HPDE6-E6E7 (cell line): Measurements from ENCODE around the gene NALF2.

Experiments used
- DNase-seq: peaks from one replicate; pipeline ENCODE4 v3.0.0; 2011; ENCODE audit warnings: missing footprints; ENCODE audit errors: extremely low spot score

NALF2 gene

DNA sequence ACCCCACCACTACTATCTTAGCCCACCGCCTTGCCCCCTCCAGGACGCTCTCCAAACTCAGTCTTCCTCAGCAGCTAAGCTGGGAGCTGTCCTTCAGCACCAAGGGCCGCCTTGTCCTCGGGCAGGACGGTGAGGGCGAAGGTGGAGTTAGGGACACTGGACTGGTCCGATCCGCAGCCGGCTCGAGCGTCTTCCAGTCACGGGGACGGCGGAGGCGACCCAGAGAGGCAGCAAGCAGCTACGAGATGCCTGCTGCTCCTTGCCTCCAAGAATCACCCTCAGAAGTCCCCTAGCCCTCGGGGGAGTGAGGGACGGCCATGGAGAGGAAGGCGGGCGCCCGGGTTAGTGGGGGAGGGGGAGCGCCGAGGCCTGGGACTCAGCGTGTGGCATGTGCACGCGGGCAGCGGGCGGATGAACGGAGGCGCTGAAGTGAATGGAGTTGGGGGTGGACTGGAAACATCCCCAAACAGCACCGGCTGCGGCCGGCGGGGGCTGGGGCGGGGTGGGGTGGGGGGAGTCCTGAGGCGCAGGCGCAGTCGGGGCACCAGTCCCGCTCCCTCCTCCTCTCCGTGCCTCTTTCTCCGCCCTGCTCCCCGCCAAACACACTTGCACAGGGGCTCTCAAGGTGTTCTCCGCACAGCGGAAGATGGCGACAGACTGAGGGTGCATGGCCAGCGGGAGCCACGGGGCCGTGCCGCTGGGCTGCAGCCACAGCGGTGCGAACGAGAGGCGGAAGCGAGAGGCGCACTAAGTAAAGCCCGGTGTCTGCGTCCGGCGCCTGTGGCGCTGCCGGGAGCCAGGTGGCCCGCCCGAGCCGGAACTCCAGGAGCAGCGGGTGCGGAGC lies at the start of gene NALF2:
Gene NALF2, plus strand, starts transcription at position 545 of the 844 bp plus-strand sequence. CDS start 957 bp downstream, outside the sequence.
- DNase-seq = no peak

GRCh38 chrX:69457756-69458155 lies 46.4 kb upstream of the NALF2 start:
- no peak for DNase-seq

DNA sequence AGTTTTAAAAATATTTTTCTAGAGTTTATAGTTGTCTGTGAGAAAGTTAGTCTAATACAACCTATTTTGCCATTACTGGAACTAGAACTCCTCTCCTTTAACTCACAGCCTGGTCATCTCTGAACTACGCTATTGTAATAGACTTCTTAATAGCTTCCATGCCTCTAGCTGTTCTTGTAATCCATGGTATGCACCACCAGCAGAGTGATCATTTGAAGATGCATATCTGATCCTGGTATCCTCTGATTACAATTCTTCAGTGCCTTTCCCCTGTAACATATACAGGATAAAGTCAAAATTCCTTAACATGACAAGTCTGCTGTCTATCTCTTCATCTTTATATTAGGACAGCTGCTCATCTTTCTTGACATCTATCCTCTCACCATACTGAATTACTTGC lies 37.6 kb upstream of the NALF2 start:
- DNase-seq = no peak

DNA sequence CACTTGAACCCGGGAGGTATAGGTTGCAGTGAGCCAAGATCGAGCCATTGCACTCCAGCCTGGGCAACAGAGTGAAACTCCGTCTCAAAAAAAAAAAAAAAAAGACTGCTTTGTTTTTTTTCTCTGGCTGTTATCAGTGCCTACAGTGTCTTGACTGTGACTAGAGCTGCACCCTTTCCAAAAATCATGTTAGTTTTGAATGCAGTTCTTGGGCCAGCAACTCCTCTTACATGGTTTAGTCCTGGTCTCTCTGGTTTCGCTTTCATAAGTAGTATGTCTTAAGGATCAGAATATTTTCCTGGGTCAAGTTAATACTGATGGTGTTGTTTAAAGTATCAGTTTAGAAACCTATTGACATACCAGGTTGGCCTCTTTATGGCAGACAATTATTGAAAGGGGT lies 34.2 kb upstream of the NALF2 start:
- no peak for DNase-seq

GRCh38 chrX:69489625-69490024 lies 14.5 kb upstream of the NALF2 start:
- DNase-seq = no peak

DNA sequence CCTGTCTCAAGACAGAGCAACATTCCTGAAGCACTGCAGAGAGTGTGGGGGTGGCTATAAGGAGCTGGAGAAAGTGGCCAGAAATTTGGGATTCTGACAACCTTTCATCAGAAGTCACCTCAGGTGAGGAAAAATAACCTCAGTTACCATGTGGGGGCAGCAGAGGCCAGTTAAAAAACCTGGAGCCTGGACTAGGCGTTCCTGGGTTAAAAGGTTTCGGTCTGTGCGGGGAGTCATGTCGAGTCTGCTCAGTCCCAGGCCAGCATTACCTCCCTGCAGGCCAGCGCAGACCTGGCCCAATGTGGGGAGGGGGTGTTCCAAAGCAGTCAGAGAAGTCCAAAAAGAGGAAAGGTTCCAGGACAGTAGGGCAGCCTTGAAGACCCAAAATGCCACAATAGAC lies 10.9 kb upstream of the NALF2 start:
- no peak for DNase-seq

- no peak for DNase-seq
These were observed 10.4 kb upstream of the NALF2 start for GRCh38 chrX:69493766-69494165.

- no peak for DNase-seq
These were observed 7.9 kb upstream of the NALF2 start for GRCh38 chrX:69496183-69496582.

DNA sequence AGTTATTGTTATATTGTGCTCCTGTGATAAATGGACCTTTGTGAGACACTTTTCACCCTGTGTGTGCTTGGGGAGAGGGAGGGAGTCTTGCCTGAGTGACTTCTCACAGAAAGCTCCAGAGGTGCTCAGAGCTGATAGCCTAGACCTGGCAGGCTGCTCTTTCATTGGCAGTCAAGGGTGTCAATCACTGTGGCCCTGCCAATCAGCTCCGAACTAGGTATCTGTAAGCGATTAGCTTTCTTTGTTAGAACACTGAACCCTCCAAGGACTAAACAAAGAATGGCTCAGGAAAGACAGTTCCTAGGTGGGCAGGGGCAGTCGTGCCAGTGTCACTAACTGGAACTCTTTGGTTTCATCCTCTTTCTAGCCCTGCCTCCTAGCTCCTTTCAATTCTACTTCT lies 2.7 kb upstream of the NALF2 start:
- DNase-seq = no peak

DNA sequence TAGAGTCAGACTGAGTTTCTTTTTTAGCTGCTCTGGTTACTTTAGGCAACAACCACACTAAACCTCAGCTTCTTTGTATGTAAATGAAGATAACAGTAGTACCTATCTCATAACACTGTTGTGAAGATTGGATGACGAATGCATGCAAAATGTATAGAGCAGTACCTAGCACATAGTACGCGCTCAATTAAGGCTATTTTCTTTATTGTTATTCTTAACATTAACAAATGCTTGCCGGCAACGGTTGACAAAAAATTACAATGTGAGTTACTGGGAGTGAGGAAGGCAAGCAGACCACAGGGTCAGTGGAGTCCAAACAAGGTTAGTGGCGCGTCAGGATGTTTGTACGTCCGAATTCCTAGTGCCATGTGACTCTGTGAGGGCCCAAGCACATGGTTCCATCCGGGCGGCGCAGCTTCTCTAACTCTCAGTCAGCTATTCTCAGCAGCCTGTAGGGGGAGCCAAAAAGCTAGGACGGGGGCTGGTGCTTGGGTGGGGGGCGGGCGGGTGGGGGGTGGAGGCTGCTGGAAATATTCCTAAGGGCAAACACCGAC lies 821 bp upstream of the NALF2 start:
- no peak for DNase-seq

DNA sequence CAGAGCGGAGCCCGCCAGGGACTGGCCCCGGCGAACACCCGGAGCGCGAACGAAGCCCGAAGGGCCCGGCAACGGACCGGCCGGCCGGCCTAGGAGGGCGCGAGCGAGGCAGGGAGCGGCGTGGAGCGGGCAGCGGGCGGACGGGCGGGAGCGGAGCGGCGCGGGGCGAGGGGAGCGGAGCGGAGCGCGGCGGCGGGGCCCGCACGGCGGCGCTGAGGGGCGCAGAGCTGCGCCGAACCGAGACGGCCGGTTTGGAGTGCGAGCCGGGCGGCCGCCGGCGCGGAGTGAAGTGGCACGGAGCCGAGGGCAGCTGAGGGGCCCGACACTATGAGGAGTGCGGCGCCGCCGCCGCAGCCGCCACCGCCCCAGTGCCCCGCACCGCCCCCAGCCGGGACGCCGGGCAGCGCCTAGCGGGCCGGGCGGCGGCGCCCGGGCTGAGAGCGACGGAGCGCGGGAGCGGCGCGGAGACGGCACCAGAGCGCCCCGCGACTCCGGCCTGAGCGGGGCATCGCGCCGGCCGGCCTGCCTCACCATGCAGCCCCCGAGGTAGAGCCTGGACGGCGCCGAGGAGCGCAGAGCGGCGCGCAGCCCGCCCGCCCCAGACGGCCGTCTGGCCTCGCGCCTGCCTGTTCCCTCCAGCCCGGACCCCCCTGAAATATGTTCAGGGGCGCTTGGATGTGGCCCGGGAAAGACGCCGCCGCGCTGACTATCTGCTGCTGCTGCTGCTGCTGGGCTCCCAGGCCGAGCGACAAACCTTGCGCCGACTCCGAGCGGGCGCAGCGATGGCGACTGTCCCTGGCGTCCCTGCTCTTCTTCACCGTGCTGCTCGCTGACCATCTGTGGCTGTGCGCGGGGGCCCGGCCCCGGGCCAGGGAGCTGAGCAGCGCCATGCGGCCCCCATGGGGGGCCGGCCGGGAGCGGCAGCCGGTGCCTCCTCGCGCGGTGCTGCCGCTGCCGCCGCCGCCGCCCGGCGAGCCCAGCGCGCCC lies 793 bp downstream of the NALF2 start:
- no peak for DNase-seq

GRCh38 chrX:69505772-69506616 lies 1.9 kb downstream of the NALF2 start:
- DNase-seq = no peak

GRCh38 chrX:69506617-69507499 lies 2.7 kb downstream of the NALF2 start:
- no peak for DNase-seq

DNA sequence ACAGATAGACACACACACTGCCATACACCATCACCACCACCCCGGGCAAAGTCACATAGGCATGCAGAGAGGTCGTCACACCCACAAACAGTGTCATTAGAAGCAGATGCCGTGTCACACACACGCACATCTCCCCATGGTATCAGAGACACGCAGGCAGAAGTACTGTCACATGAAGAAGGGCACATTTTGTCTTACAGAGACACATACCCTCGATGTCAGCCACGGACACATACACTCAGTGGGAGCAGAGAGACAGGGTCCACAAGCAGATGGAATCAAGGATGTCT lies 3.3 kb downstream of the NALF2 start:
- DNase-seq = no peak

- no peak for DNase-seq
These were observed 4.5 kb downstream of the NALF2 start for GRCh38 chrX:69508610-69509009.

GRCh38 chrX:69510137-69510715 lies 6.1 kb downstream of the NALF2 start:
- no peak for DNase-seq

DNA sequence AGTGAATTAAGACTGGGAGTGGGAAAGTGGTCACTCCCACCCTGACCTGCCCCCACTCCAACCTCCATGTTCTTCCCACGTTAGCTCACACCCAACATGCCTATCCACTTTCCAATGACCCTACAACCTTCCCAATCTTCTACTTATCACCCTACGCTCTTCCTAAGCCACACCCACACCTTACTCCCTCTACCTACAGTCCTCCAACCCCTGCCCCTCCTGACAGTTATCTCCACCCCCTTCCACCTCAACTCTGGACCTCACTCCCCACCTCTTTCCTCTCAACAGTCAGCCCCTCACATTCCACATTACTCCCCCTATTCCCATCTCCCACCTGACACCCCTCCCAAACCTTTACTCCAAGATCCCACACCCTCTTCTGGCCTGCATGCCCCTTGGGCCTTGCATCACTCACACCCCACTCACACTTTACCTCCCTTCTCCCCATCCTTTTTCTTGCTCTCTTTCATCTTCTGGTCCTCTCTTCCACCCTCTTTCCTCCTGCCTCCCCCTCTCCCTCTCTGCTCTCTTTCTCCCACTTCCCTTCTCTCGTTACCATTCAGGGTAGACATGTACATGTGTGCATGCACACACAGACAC lies 6.9 kb downstream of the NALF2 start:
- DNase-seq = no peak

DNA sequence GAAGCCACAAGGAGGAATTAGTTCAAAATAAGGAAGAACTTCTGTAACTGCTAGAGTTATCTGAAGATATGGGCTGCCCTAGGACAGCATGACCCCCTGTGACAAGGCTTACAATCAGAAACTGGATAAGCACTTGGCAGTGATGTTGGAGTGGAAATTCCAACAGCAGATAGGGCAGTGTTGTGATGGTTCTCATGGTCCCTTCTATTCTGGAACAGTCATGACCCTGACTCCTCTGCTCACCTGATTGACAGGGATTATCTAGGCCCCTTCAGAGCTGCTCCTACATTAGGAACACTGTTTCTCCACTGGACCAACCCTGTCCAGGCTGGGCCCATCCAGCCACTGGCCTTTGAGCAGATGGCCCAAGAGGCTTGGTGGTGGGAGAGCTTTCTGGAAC lies 17.9 kb downstream of the NALF2 start:
- DNase-seq = no peak

DNA sequence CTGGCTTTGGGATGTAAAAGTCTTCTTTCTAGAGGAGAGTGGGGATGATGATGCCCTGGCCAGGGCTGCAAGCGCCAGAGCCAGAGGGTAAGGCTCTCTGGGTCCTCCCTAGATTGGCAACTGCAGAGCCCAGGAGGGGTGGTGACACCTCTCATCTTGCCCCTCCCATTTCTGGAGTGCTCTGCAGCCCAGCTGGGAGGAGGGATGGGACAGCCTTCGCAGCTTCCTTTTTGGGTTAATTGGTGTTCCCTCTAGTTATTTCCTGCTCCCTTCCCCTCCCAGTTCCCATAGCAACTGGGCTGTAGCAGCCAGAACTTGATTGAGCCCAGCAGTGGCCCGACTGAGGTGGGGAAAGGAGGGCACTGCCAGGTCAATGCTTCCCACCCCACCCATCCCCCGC lies 19.2 kb downstream of the NALF2 start:
- no peak for DNase-seq
